GM19023 (cell line): ENCODE results near the gene PDSS2.
"Not testable (repeated sequence)": the region's sequence is repeated elsewhere in the genome, so short reads cannot be mapped to it uniquely, and the experiment has no call there.

ENCODE experiments used
- ATAC-seq: cut with Tn5 transposase; IDR thresholded peaks from one replicate; pipeline ENCODE4 v1.9.1; 2021; ENCODE audit warnings: mild to moderate bottlenecking, moderate library complexity; ENCODE audit not compliant: unreplicated experiment

PDSS2 gene

DNA sequence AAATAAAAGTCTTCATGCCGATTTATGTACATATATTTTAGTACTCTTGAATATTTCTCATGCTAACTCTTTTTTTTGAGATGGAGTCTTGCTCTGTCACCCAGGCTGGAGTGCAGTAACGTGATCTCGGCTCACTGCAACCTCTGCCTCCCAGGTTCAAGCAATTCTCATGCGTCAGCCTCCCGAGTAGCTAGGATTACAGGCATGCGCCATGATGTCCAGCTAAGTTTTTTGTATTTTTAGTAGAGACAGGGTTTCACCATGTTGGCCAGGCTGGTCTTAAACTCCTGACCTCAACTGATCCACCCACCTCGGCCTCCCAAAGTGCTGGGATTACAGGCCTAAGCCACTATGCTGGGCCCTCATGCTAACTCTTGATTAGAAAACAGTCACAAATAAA, 179.4 kb downstream of the PDSS2 start:
- not testable (repeated sequence) for ATAC-seq

GRCh38 chr6:107275330-107275865, 184.0 kb downstream of the PDSS2 start:
- no peak for ATAC-seq

- ATAC-seq, result no peak
Measured at GRCh38 chr6:107274288-107274687, 185.1 kb downstream of the PDSS2 start.

DNA sequence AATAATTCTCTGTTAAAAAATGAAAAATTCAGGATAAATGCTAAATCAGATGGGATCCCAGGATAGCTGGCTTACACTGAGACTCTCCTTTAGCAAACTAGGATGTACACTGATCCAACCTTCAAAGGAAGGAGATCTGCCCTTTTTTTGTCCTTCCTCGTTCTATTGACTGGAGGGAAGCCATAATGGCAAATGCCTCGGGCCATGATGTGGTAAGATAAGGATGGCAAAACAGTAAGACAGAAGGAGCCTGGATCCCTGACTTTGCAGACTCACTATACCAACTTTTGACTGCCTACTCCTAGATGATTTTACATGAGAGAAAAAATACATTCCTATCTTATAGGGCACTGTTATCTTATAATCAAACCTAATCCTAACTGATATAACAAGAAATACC, 187.1 kb downstream of the PDSS2 start:
- no peak for ATAC-seq

- ATAC-seq, result no peak
Measured at GRCh38 chr6:107271208-107271790, 188.1 kb downstream of the PDSS2 start.

GRCh38 chr6:107267634-107268033, 191.7 kb downstream of the PDSS2 start:
- no peak for ATAC-seq

- no peak for ATAC-seq
Measured at GRCh38 chr6:107267006-107267405, 192.4 kb downstream of the PDSS2 start.

- ATAC-seq, result no peak
Measured at GRCh38 chr6:107266563-107266962, 192.8 kb downstream of the PDSS2 start.

DNA sequence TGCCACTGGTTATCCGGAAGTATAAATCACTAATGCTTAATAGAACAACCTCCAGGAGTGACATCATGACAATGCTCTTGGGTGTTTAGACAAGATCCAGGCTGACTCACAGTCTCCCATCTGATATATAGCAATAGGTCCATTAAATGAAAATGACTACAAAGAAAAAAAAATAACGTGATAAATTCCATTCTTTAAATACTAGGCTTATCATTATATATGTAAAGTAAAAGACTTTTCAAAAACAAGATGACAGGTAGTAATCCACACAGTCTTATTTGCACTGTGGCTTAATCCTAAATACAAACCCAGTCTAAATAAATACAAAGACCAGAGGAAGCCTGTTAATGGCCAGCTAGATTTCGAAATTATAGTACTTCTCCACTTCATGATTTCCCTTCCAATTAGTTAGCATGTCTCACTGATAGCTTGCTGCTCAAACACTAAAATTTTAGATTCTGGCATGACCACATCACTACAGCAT, 195.0 kb downstream of the PDSS2 start:
- ATAC-seq, result no peak

GRCh38 chr6:107259951-107260350, 199.4 kb downstream of the PDSS2 start:
- ATAC-seq, result no peak

- no peak for ATAC-seq
Measured at GRCh38 chr6:107248147-107248546, 211.2 kb downstream of the PDSS2 start.

GRCh38 chr6:107246972-107247615, 212.3 kb downstream of the PDSS2 start:
- ATAC-seq, result no peak

DNA sequence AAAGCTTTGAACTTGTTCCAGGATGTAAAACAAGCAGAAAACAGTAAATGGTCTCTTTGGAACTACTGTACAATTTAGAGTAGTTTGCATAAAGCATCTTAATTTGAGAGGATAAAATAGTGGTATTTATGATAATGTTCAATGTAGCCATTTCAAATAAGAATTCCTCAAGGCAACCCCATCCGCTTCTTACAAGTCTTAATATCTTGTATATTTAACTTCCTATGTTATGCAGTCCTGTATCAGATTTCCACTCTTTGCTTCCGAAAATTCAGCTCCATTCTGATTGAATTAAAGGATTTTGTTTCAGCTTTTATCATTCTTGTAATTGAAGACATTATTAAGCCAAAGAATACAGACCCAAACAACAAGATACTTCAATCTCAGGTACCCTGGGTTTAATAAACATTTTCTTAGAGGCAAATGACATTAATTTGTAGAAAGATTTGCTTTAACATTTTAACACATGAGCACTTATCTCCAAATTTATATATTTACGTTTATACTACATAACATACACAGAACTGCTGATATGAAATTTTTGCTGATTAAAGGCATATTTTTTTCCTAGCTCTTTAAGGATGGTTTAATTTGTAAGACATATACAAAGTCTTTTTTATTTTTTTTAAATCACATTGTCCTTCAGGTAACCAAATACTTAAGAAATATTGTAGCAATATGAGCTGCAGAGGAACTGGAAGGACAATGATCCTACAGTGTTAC, 213.0 kb downstream of the PDSS2 start:
- no peak for ATAC-seq

DNA sequence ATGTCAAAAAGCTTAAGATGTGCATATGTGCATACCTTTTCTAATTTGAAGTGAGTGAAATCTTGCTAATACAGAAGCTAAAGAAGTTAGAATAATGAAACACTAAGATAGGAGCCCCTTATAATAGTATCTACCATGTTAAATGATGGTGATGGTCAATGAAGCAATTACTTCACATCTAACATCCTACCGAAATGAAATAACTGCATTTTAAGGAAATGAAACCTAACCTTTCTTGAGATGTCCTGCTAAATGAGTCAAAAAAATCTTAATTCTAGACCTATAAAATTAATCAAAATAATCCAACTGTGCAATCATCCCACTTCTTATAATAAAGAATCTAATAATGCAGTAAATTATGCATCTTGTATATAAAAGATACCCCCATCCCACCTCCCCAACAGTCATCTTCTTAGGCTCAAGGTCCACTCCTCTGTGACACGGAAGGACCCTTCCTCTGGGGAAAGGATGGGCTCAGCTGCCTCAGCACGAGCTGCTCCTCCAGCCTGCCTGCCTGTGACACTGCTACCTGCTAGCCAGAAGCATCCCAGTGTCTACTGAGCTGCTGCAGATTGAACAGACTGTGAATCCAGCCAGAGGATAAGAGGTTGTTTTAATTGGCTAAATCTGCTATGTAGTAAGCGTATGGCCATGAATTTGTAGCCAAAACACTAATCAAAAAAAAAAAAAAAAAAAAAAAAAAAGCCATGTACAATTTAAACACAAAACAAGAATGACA, 214.5 kb downstream of the PDSS2 start:
- ATAC-seq, result no peak

- ATAC-seq, result no peak
Measured at GRCh38 chr6:107244082-107244741, 215.2 kb downstream of the PDSS2 start.

- ATAC-seq, result no peak
Measured at GRCh38 chr6:107243471-107243870, 215.9 kb downstream of the PDSS2 start.

- ATAC-seq, result no peak
Measured at GRCh38 chr6:107237992-107238660, 221.2 kb downstream of the PDSS2 start.

GRCh38 chr6:107235511-107235910, 223.9 kb downstream of the PDSS2 start:
- ATAC-seq, result no peak

- ATAC-seq, result no peak
Measured at GRCh38 chr6:107235007-107235406, 224.4 kb downstream of the PDSS2 start.

DNA sequence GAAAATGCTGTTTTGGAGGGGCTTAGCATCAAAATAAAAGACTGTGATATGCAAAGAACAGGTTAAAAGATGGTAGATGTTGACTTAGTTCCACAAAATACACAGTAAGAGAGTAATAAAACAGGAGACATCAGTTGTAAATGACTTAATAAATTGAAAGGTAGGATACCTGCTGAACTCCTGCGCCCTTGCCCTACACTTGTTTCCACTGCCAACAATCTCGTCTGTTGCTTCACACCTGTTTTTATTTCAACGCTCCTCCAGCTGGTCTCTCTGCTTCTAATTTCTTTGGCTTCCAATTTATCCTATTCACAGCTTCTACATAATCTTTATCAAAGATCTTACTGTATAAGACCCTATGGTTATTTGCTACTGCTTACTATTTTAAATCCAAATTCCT, 228.1 kb downstream of the PDSS2 start:
- ATAC-seq, result no peak
